ENCODE data around the gene YWHAB. TPM values are rescaled to one million over a fixed set of nuclear protein-coding genes. Genes with fewer than 3 reads are reported as not detected.

Gene YWHAB
- total and polyA plus RNA-seq, 2 donors (not counting 1 experiment from before 2014, with no cell fraction given), result 80.3 to 200 TPM

GRCh38 chr20:44849703-44850102, 35.8 kb upstream of the YWHAB start:
- ATAC-seq (ENCODE audit: low read depth) (no peak), DNase-seq (no peak)
- peaks cover 0 to 8% (median 2%) of the 10 kb centered on the region in 4 experiments for H3K27me3 ChIP-seq (replicated peaks in 1 of 4; ENCODE audit: control extremely low read depth in 1 of 4, control insufficient read depth in 3 of 4, insufficient read depth in 4 of 4, low read length in 3 of 4)
- H3K9me3 Mint-ChIP-seq (ENCODE audit: insufficient read depth), result no peaks in the 10 kb centered on the region
- H3K9me3 ChIP-seq (ENCODE audit: control extremely low read depth in 1 of 3, control insufficient read depth in 2 of 3, insufficient read depth in 1 of 3, low read length in 2 of 3), result peaks cover 0 to 3% (median 0%) of the 10 kb centered on the region in 3 donors
- WGBS (ENCODE audit: insufficient coverage), result no CpG with 5 or more reads among the region's 1 CpG
- no peak overlapping the region for H3K27ac Mint-ChIP-seq
- CTCF ChIA-PET, result no interaction called here
- no peaks in the 10 kb centered on the region for H3K4me1 ChIP-seq (ENCODE audit: control insufficient read depth in 2 of 2, insufficient read depth in 2 of 2, low read length in 2 of 2)
- H3K4me3 Mint-ChIP-seq, result no peak overlapping the region
- H3K27ac ChIP-seq (ENCODE audit: low read length in 2 of 2), result no peak overlapping the region
- H3K4me1 Mint-ChIP-seq, result no peaks in the 10 kb centered on the region
- H4K20me1 ChIP-seq (ENCODE audit: control insufficient read depth, insufficient read depth, low read length, poor library complexity, severe bottlenecking), result no peaks in the 10 kb centered on the region
- TF ChIP-seq CTCF (IDR thresholded peaks at IDR 0.05) (no peak), EZH2 (IDR thresholded peaks at IDR 0.05; ENCODE audit: borderline replicate concordance, insufficient read depth, low read depth, low read length, poor library complexity, severe bottlenecking) (no peak)
- H3K27me3 Mint-ChIP-seq, result peaks cover 33% of the 10 kb centered on the region
- no peak overlapping the region for H3K4me2 ChIP-seq (replicated peaks; ENCODE audit: low read depth, low read length, poor library complexity, severe bottlenecking)
- H3K36me3 ChIP-seq (replicated peaks in 1 of 2; ENCODE audit: control extremely low read depth in 1 of 2, control insufficient read depth in 1 of 2, extremely low read depth in 1 of 2, insufficient read depth in 2 of 2, low read length in 1 of 2), result no peaks in the 10 kb centered on the region
- H3K79me2 ChIP-seq (ENCODE audit: control insufficient read depth, insufficient read depth, low read length), result no peaks in the 10 kb centered on the region
- H3K9ac ChIP-seq (ENCODE audit: low read length), result no peak overlapping the region
- intact Hi-C loops (cut with micrococcal nuclease), result no loop called here
- no peak overlapping the region for H3K4me3 ChIP-seq (ENCODE audit: control extremely low read depth in 1 of 5, extremely low read depth in 1 of 5, insufficient read depth in 1 of 5, low read depth in 2 of 5, low read length in 4 of 5)
- POLR2A ChIA-PET, result no interaction called here
- no peak overlapping the region for H2AFZ ChIP-seq (ENCODE audit: insufficient read depth, low read depth, low read length, poor library complexity, severe bottlenecking)

GRCh38 chr20:44850272-44850671, 35.2 kb upstream of the YWHAB start:
- H3K9ac ChIP-seq (ENCODE audit: low read length), result no peak overlapping the region
- Mint-ChIP-seq H3K27me3 (peaks cover 29% of the 10 kb centered on the region), H3K9me3 (ENCODE audit: insufficient read depth) (no peaks in the 10 kb centered on the region), H3K4me1 (no peaks in the 10 kb centered on the region), H3K27ac (no peak overlapping the region), H3K4me3 (no peak overlapping the region)
- H3K4me3 ChIP-seq (ENCODE audit: control extremely low read depth in 1 of 5, extremely low read depth in 1 of 5, insufficient read depth in 1 of 5, low read depth in 2 of 5, low read length in 4 of 5), result no peak overlapping the region
- ATAC-seq (ENCODE audit: low read depth) (no peak), DNase-seq (no peak)
- ChIA-PET POLR2A (no interaction called here), CTCF (interaction anchor here (0.5 kb wide), 1 partner anchor 13 kb away, joined by 3 read pairs; no protein-coding TSS in a partner anchor)
- no peak overlapping the region for H2AFZ ChIP-seq (ENCODE audit: insufficient read depth, low read depth, low read length, poor library complexity, severe bottlenecking)
- intact Hi-C loops (cut with micrococcal nuclease), result no loop called here
- TF ChIP-seq EZH2 (IDR thresholded peaks at IDR 0.05; ENCODE audit: borderline replicate concordance, insufficient read depth, low read depth, low read length, poor library complexity, severe bottlenecking) (no peak), CTCF (IDR thresholded peaks at IDR 0.05) (no peak)
- H3K27me3 ChIP-seq (replicated peaks in 1 of 4; ENCODE audit: control extremely low read depth in 1 of 4, control insufficient read depth in 3 of 4, insufficient read depth in 4 of 4, low read length in 3 of 4), result peaks cover 0 to 8% (median 2%) of the 10 kb centered on the region in 4 experiments
- H3K9me3 ChIP-seq (ENCODE audit: control extremely low read depth in 1 of 3, control insufficient read depth in 2 of 3, insufficient read depth in 1 of 3, low read length in 2 of 3), result peaks cover 0 to 3% (median 0%) of the 10 kb centered on the region in 3 donors
- H3K4me1 ChIP-seq (ENCODE audit: control insufficient read depth in 2 of 2, insufficient read depth in 2 of 2, low read length in 2 of 2), result no peaks in the 10 kb centered on the region
- H4K20me1 ChIP-seq (ENCODE audit: control insufficient read depth, insufficient read depth, low read length, poor library complexity, severe bottlenecking), result no peaks in the 10 kb centered on the region
- H3K79me2 ChIP-seq (ENCODE audit: control insufficient read depth, insufficient read depth, low read length), result no peaks in the 10 kb centered on the region
- H3K36me3 ChIP-seq (replicated peaks in 1 of 2; ENCODE audit: control extremely low read depth in 1 of 2, control insufficient read depth in 1 of 2, extremely low read depth in 1 of 2, insufficient read depth in 2 of 2, low read length in 1 of 2), result no peaks in the 10 kb centered on the region
- no peak overlapping the region for H3K4me2 ChIP-seq (replicated peaks; ENCODE audit: low read depth, low read length, poor library complexity, severe bottlenecking)
- 100% methylated on average over 1 of the region's 3 CpGs for WGBS (ENCODE audit: insufficient coverage)
- H3K27ac ChIP-seq (ENCODE audit: low read length in 2 of 2), result no peak overlapping the region

All from B cell (primary cell).